Measurements from ENCODE around the gene MUSTN1. TPM values are rescaled to one million over a fixed set of nuclear protein-coding genes. Genes with fewer than 3 reads are reported as not detected.

MUSTN1 gene
- total and polyA plus RNA-seq, 2 of the 13 experiments (the other 11 are each of a cell fraction or from before 2014, with no cell fraction given) = 0.84 to 1.4 TPM

GRCh38 chr3:52866427-52866826 lies 31.6 kb upstream of the MUSTN1 start:
- FAIRE-seq = no peak
- intact Hi-C loops (cut with micrococcal nuclease; ENCODE audit: unreplicated experiment) (no loop called here), in situ Hi-C loops (cut with HindIII; ENCODE audit: extremely low pct_ligation_motif_present, low pct_unique_long_range_greater_than_20kb) (no loop called here)
- TF ChIP-seq DNMT3B (CRISPR knock-in tag; conservative IDR thresholded peaks at IDR 0.05) = no peak
- no peak for TF ChIP-seq TRAFD1 (CRISPR knock-in tag; IDR thresholded peaks at IDR 0.05; ENCODE audit: borderline replicate concordance)
- no peak for TF ChIP-seq ZNF576 (CRISPR knock-in tag; IDR thresholded peaks at IDR 0.05)
- no peak for TF ChIP-seq GTF2F1 (IDR thresholded peaks at IDR 0.05; ENCODE audit: low read length)
- no peak for TF ChIP-seq TIGD3 (CRISPR knock-in tag; IDR thresholded peaks at IDR 0.05; ENCODE audit: borderline replicate concordance)
- no peak for TF ChIP-seq CEBPB (IDR thresholded peaks at IDR 0.05; ENCODE audit: borderline replicate concordance, low read depth, low read length)
- TF ChIP-seq MTF1 (CRISPR knock-in tag; IDR thresholded peaks at IDR 0.05) = no peak
- no peak for TF ChIP-seq ZNF607 (CRISPR knock-in tag; IDR thresholded peaks at IDR 0.05; ENCODE audit: borderline replicate concordance)
- no peak for TF ChIP-seq ZNF343 (CRISPR knock-in tag; IDR thresholded peaks at IDR 0.05)
- no peak for TF ChIP-seq ZGPAT (CRISPR knock-in tag; IDR thresholded peaks at IDR 0.05)
- no peak for TF ChIP-seq TGIF2 (CRISPR knock-in tag; IDR thresholded peaks at IDR 0.05)
- TF ChIP-seq ELK4 (CRISPR knock-in tag; IDR thresholded peaks at IDR 0.05; ENCODE audit: borderline replicate concordance) = no peak
- H3K9ac ChIP-seq (ENCODE audit: insufficient read depth, low read depth, low read length) = no peak overlapping the region
- POLR2A ChIA-PET = no interaction called here
- H3K4me2 ChIP-seq (ENCODE audit: low read depth, low read length) = no peak overlapping the region
- 92% methylated on average over 12 of the region's 12 CpGs for WGBS (ENCODE audit: low lambda C conversion rate)
- H3K4me1 ChIP-seq (ENCODE audit: insufficient read depth, low read length) = peaks cover 15% of the 10 kb centered on the region
- no peak for DNase-seq (ENCODE audit: low spot score)
- no peak overlapping the region for H3K27ac ChIP-seq (ENCODE audit: extremely low read length, insufficient read depth, low read length)
- no peaks in the 10 kb centered on the region for H3K79me2 ChIP-seq (ENCODE audit: insufficient read depth, low read length)
- H2AFZ ChIP-seq (ENCODE audit: low read length) = no peak overlapping the region
- no peak for ATAC-seq
- H4K20me1 ChIP-seq (ENCODE audit: insufficient read depth, low read length) = no peaks in the 10 kb centered on the region
- no peak overlapping the region for H3K4me3 ChIP-seq (replicated peaks in 1 of 3; ENCODE audit: insufficient read depth in 1 of 3, low read depth in 2 of 3, low read length in 3 of 3)
- no TSS peak for BruUV-seq (replicated peaks)
- CTCF ChIA-PET (ENCODE audit: low intra/inter-chr PET ratio, low total read pairs) = no interaction called here
- H3K36me3 ChIP-seq (replicated peaks in 1 of 2; ENCODE audit: control insufficient read depth in 1 of 2, insufficient read depth in 2 of 2, low read length in 2 of 2) = no peaks in the 10 kb centered on the region
- H3K9me3 ChIP-seq (ENCODE audit: low read length) = no peaks in the 10 kb centered on the region
- H3K27me3 ChIP-seq (ENCODE audit: control insufficient read depth in 1 of 2, insufficient read depth in 2 of 2, low read length in 2 of 2) = no peaks in the 10 kb centered on the region
